ENCODE measurements around the gene EFCAB6. TPM values are rescaled to one million over a fixed set of nuclear protein-coding genes. Genes with fewer than 3 reads are reported as not detected.

The EFCAB6 gene
- total and polyA plus RNA-seq, 7 donors: 0.45 to 5.7 (median 1.8) TPM

- no peak for DNase-seq
- 90% methylated on average over 11 of the region's 11 CpGs for whole genome bisulfite sequencing, 2 donors
- no peak overlapping the region for H3K4me3 ChIP-seq
- no peaks in the 10 kb centered on the region for H3K36me3 ChIP-seq
- H3K9me3 ChIP-seq: no peaks in the 10 kb centered on the region
- TF ChIP-seq EP300 (IDR thresholded peaks at IDR 0.05): no peak
- TF ChIP-seq POLR2AphosphoS5 (IDR thresholded peaks at IDR 0.05): no peak
- TF ChIP-seq CTCF (IDR thresholded peaks at IDR 0.05): no peak
- no peak for TF ChIP-seq POLR2A (IDR thresholded peaks at IDR 0.05)
- H3K27ac ChIP-seq: no peak overlapping the region
- intact Hi-C loops (cut with DNase I): no loop called here
- peaks cover 0 to 25% (median 17%) of the 10 kb centered on the region in 3 donors for H3K27me3 ChIP-seq
- H3K4me1 ChIP-seq: no peaks in the 10 kb centered on the region
Measured at GRCh38 chr22:43818981-43819380, 6.9 kb upstream of the EFCAB6 start.

DNA sequence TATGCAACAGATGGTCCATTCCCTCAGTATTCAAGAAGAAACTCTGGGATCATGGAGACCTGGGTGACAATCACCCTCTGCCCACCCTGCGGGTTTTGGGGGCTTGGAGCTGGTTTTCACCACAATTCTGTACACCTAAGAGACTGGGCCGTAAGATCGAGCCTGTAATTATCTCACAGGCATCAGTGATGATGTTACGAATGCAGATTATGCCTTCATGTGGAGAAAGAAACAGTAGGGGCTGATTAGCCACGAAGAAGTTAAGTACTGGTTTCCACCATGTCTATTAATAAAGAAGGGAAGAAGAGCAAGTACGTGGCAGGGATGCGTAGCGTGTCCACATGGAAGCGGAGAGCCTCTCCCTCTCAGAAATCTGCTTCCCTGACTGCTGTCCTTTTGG is 5.3 kb upstream of the EFCAB6 start:
- Histone ChIP-seq H3K4me3 (no peak overlapping the region), H3K27me3 (peaks cover 0 to 25% (median 17%) of the 10 kb centered on the region in 3 donors), H3K36me3 (no peaks in the 10 kb centered on the region), H3K9me3 (no peaks in the 10 kb centered on the region), H3K27ac (no peak overlapping the region), H3K4me1 (peaks cover 0 to 11% (median 9%) of the 10 kb centered on the region in 4 donors)
- DNase-seq: no peak
- no peak for TF ChIP-seq POLR2AphosphoS5 (IDR thresholded peaks at IDR 0.05)
- no peak for TF ChIP-seq POLR2A (IDR thresholded peaks at IDR 0.05)
- TF ChIP-seq CTCF (IDR thresholded peaks at IDR 0.05): no peak
- 94% methylated on average over 9 of the region's 9 CpGs for WGBS, 2 donors
- intact Hi-C loops (cut with DNase I): no loop called here

DNA sequence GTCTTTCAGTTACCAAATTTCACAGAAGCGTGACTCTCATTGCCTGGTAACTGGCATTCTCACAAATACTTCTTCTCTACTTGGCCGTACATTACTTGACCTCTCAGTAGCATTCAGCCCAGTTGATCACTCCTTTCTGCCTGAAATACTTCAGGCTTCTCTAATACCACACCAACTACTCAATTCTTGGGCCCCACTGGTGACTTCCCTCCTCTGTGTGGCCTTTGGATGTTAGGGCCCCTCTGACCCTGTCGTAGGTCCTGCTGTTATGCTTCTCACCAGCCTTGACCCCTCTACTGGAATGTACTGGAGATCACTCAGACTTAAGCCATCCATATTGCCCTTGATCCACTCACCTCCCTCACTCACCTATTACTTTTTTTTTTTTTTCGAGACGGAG is 2.2 kb upstream of the EFCAB6 start:
- H3K9me3 ChIP-seq: no peaks in the 10 kb centered on the region
- H3K27ac ChIP-seq: no peak overlapping the region
- no peak for DNase-seq
- peaks cover 0 to 18% (median 15%) of the 10 kb centered on the region in 4 donors for H3K4me1 ChIP-seq
- TF ChIP-seq POLR2AphosphoS5 (IDR thresholded peaks at IDR 0.05) (no peak), EP300 (IDR thresholded peaks at IDR 0.05) (no peak), CTCF (IDR thresholded peaks at IDR 0.05) (no peak), POLR2A (IDR thresholded peaks at IDR 0.05) (no peak)
- no peaks in the 10 kb centered on the region for H3K36me3 ChIP-seq
- WGBS, 2 donors: 97% methylated on average over 5 of the region's 5 CpGs
- intact Hi-C loops (cut with DNase I): loop anchor here (5.0 kb wide), 1 partner anchor 138 kb away; no protein-coding TSS in a partner anchor
- no peaks in the 10 kb centered on the region for H3K27me3 ChIP-seq
- no peak overlapping the region for H3K4me3 ChIP-seq

DNA sequence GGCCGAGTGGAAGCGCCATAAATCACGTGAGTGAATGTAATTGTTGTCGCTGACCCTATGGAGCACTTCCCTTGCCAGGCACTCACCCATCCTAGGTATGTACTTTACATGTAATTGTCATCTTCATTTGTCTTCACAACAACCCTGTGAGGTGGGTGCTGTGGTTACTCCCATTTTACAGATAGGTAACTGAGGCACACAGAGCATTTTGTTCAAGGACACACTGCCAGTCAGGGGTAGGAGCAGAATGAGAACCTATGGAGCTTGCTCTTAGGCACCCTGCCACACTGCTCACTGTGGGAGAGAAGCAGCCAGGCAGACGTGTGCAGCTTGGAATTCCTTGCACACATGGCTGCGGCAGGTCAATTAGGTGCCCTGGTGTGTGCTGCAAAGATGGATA is 785 bp upstream of the EFCAB6 start:
- peak overlapping the region; percentile 74 to 87 (median 82) for H3K27ac ChIP-seq
- no peaks in the 10 kb centered on the region for H3K36me3 ChIP-seq
- no peak for DNase-seq
- no peaks in the 10 kb centered on the region for H3K9me3 ChIP-seq
- intact Hi-C loops (cut with DNase I): loop anchor here (5.0 kb wide), 1 partner anchor 139 kb away; no protein-coding TSS in a partner anchor
- 20 to 21% methylated on average over 6 of the region's 6 CpGs for WGBS, 2 donors
- H3K27me3 ChIP-seq: no peaks in the 10 kb centered on the region
- TF ChIP-seq EP300 (IDR thresholded peaks at IDR 0.05) (no peak), POLR2A (IDR thresholded peaks at IDR 0.05) (no peak), CTCF (IDR thresholded peaks at IDR 0.05) (no peak)
- H3K4me1 ChIP-seq: peaks cover 0 to 18% (median 15%) of the 10 kb centered on the region in 4 donors
- H3K4me3 ChIP-seq: peak overlapping the region; percentile 72 to 98 (median 88)

DNA sequence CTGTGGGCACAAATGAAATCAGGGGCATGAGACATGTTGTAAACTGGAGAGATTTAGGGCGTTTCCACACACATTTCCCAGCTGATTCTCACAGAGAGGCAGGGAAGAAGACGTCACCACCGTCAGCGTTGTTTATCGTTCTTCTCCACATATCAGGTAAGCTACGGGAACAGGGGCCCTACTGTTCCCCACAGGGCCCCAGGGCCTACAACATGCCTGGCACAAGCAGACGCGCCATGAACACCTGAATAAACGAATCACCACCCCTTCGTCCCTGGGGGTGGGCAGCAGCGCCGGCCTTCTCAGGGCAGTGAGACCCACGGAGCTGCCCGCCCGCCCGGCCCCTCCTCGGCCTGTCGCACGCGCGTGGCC is 342 bp downstream of the EFCAB6 start:
- H3K4me3 ChIP-seq: peak overlapping the region; percentile 72 to 98 (median 88)
- peaks cover 0 to 18% (median 15%) of the 10 kb centered on the region in 4 donors for H3K4me1 ChIP-seq
- H3K9me3 ChIP-seq: no peaks in the 10 kb centered on the region
- H3K27me3 ChIP-seq: no peaks in the 10 kb centered on the region
- 0 to 1% methylated on average over 21 of the region's 21 CpGs for WGBS, 2 donors
- TF ChIP-seq POLR2A (IDR thresholded peaks at IDR 0.05) (no peak), POLR2AphosphoS5 (IDR thresholded peaks at IDR 0.05) (no peak), EP300 (IDR thresholded peaks at IDR 0.05) (no peak), CTCF (IDR thresholded peaks at IDR 0.05) (no peak)
- intact Hi-C loops (cut with DNase I): loop anchor here (5.0 kb wide), 1 partner anchor 141 kb away; no protein-coding TSS in a partner anchor
- H3K36me3 ChIP-seq: no peaks in the 10 kb centered on the region
- DNase-seq: no peak
- peak overlapping the region; percentile 74 to 87 (median 82) for H3K27ac ChIP-seq
